Cerebellar nuclear complex (tissue), 1 donor: Measurements from ENCODE around the gene SDF4.
"Not testable (repeated sequence)": the region's sequence is repeated elsewhere in the genome, so short reads cannot be mapped to it uniquely, and the experiment has no call there.

Source experiments
- DNase-seq, 2 experiments: peaks; one replicate each; lab custom pipeline; 2025; lab: John Stamatoyannopoulos, UW

The SDF4 gene

DNA sequence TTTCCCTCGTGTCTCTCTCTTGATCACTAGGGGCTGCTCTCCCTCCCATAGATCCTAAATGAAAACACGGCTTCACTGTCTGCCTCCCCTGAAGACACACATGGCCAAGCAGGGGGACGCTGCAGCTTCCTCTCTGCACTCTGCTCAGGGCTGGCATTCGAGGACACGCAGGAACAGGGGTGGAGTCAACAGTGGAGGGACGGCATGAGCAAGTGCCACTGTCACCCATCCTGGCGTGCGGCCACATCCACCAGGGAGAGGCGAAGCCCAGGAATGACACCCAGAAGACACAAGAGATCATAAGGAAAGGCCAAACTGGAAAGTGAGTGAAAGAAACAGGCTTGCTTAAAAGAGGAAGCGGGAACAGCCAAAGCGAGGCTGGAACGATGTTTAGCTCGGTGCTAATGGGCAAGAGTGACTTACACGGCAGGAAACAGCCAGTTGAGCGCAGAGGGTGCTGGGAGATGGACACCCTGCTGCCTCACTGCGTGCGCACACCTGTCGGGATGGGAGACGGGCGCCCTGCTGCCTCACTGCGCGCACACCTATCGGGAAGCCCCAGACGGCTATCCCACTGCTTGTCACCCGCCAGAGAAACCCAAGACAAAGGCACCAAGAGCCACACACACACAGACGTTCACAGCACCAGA, 28.3 kb upstream of the SDF4 start:
- no peak for DNase-seq

DNA sequence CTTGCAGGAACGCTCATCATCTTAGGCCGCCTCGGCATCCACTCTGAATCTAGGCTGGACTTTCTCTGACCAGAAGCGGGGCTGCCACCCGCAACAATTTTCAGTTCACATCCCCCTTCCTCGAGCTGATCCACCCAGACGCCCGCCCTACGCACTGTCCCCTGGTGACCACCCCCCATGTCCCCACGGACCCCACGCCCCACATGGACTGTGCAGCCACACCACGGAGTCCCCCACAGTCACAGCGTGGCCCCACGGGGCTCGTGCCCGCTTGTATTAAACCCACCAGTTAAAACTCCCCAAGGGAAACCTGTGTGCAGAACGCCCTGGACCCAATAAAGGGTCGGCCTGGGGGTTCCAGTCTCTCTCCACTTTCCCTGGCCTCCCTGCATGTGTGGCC, 27.7 kb upstream of the SDF4 start:
- no peak for DNase-seq

- DNase-seq = no peak
Observed at GRCh38 chr1:1259119-1259488, 27.3 kb upstream of the SDF4 start.

GRCh38 chr1:1256956-1257871, 25.4 kb upstream of the SDF4 start:
- DNase-seq = no peak

DNA sequence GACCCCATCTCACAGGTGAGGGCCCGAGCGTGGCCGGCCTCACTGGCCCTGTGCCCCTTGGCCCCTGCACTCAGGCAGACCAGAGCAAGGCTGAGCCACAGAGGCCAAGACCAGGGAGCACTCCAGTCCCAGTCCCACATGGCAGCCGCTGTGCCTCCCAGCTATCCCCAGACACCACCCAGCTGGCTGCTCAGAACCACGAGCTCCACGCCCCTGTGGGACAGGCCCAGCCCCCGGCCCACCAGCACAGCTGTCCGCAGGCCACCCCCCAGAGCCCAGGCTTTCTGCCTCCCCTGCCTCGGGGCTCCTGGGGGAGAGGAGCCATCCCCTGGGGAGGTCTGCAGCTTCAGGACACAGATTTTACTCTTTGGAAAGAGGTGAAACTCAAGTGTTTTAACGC, 23.8 kb upstream of the SDF4 start:
- no peak for DNase-seq

- no peak for DNase-seq
Observed at GRCh38 chr1:1255078-1255477, 23.3 kb upstream of the SDF4 start.

DNA sequence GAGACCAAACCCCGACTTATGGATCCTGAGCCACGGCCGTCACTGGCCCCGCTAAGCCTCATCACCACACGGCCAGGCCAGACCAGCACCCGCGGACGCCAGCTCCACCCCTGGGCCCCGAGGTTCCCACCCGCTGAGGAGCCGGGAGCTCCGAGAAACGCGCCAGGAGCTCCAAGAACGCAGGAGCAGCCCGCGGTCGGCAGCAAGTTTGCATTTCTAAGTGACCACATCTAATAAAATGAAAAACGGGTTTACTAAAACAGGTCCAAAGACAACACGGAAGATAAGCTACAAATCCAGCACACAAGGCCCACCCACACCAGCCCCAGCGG, 22.8 kb upstream of the SDF4 start:
- no peak for DNase-seq

GRCh38 chr1:1253972-1254666, 22.3 kb upstream of the SDF4 start:
- no peak for DNase-seq

- no peak for DNase-seq
Observed at GRCh38 chr1:1253314-1253713, 21.5 kb upstream of the SDF4 start.

DNA sequence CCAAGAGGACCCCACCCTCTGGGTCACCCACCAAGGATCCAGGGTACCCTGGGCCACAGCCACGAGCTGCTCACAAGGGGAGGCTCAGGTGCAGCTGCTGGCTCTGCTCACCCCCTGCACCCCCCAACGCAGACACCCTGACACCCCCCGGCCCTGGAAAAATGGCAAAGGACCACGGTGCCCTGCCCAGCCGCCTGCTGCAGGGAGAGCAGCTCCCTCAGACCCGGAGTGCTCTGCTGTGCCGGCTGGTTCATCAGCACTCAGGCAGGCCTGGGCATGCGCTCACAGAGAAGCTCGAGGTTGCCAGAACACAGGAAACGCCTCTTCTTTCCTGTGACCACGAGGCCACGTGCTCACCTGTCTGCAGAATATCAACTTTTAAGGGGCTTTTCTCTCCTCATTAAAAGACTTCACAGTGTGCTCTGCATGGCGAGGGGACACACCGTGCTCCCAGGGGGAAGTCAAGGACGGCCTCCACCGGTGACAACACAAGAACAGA, 19.0 kb upstream of the SDF4 start:
- no peak for DNase-seq

DNA sequence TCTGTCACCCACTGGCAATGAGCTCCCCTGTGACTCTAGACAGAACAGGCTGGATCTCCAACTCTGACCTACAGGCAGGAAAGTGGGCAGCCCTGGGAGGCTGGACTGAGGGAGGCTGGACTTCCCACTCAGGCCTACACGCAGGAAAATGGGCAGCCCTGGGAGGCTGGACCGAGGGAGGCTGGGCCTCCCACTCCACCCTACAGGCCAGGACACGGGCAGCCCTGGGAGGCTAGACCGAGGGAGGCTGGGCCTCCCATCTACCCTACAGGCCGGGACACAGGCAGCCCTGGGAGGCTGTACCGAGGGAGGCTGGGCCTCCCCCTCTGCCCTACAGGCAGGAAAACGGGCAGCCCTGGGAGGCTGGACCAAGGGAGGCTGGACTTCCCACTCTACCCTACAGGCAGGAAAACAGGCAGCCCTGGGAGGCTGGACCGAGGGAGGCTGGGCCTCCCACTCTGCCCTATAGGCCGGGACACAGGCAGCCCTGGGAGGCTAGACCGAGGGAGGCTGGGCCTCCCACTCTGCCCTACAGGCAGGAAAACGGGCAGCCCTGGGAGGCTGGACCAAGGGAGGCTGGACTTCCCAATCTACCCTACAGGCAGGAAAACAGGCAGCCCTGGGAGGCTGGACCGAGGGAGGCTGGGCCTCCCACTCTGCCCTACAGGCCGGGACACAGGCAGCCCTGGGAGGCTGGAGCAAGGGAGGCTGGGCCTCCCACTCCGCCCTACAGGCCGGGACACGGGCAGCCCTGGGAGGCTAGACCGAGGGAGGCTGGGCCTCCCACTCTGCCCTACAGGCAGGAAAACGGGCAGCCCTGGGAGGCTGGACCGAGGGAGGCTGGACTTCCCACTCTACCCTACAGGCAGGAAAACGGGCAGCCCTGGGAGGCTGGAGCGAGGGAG, 16.5 kb upstream of the SDF4 start:
- not testable (repeated sequence) for DNase-seq

DNA sequence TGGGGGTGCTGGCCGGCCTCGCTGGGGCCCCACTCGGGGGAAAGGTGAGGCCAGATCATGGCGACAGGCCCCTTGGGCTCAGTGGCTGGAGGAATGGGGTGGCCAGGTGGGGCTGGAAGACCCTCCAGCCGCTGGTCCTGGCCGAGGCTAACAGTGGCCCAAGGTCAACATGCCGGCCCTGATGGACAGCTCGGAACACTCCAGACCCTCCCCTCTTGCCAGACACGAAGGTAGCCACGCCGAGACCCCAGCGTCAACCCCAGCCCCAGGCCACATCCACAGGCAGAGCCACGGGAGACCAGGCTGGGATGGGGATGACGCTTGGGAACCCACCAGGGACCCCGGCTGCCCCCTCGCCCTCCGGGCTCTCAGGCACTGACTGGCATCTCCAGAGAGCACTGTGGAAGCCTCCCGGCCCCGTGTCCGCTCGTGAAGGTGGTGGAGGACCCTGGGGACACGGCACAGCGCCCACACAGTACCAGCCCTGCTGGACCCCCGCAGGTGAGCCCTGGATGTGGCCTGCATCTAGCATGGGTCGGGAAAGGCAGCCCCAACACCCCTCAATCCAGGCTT, 15.6 kb upstream of the SDF4 start:
- DNase-seq = no peak

GRCh38 chr1:1246577-1247340, 15.0 kb upstream of the SDF4 start, which contains the start of gene C1QTNF12:
C1QTNF12 (minus strand) TSS chr1:1246722; CDS start chr1:1246690, 32 bp downstream.
- no peak for DNase-seq

DNA sequence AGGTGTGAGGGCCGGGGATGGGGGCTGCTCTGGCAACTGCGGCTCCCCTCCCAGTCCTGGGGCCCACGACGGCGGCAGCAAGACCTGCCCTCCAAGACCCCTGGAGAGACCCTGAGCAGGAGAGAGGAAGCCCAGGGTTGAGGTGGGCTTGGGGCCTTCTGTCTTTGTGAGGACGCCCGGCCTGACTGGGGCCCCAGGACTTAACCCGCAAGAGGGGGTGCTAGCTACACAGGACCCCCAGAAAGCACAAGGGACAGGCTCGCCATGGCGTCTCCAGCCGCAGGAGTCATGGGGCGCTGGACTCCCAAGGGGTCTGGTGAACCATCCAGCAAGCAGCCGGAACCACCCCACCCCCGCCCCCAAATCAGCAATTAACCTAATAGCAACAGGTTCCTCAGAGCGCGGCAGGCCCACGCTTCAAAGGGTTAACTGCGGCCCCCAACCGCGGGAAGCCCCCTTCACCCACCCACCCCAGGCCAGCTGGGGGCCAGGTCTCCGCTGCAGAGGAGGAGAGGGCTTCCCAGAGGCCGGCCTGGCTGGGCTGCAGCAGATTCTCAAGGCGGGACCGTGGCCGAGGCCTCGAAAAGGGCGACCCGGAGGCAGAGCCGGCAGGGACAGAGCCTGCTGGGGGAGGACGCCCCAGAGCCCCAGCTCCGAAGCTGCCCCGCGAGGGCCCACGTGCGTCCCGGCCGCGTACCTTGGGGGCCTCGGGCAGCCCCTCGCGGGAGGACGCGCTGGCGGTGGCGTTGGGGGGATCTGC, 14.2 kb upstream of the SDF4 start:
- no peak for DNase-seq

DNA sequence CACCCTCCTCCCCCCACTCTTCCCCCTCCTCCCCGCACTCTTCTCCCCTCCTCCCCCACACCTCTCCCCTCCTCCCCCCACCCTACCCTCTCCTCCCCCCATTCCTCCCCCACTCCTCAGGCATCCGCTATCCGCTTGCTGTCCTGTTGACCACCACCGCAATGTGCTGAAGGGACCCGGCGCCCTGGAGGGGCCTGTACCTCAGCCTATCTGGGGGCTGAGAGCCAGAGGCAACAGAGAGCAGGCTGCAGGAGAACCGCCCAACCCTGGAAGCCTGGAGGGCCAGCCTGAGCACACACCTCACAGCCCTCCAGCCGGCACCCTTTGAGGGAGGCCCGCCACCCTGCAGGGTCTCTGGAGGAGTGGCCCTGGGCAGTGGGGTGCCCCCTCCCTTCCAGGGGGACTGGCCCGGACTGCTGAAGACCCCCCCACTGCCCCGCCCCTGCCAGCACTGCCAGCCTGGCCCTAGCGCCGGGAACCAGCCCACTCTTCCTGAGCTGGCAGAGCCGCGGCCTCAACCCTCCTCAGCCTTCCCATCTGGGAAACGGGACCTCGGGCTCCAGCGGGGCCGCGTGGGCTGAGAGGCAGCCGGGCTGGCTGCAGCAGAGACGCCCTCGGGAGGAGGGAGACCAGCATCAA, 13.5 kb upstream of the SDF4 start:
- no peak for DNase-seq

GRCh38 chr1:1244192-1244811, 12.5 kb upstream of the SDF4 start:
- no peak for DNase-seq

- DNase-seq = no peak
Observed at GRCh38 chr1:1243807-1244191, 12.0 kb upstream of the SDF4 start.

DNA sequence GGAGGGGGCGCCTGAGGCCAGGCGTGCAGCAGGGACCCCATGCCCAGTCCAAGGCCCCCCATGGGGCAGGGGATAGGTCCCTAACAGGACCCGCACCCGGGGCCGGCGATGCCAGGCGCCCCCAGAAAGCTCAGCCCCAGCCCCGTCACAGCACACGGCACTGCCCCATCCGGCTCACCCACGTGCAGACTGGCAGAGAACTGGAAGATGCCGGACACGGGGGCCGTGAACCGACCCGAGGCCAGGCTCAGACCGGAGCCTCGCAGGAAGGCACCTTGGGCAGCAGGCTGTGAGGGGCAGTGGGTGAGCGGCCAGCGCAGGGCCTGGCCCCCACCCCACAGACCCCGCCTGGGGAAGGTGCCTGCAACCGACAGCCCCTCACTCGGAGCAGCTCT, 11.5 kb upstream of the SDF4 start:
- DNase-seq = no peak
